Neural progenitor cell (in vitro differentiated cells): Measurements from ENCODE around the gene DCAF8.

Experiments
- CTCF ChIP-seq: fragments of 200-600 bp; sonication (generic); IDR thresholded peaks from 2 replicates; pipeline ENCODE4 v1.5.1; 2017; ENCODE audit warnings: antibody characterized with exemption, mild to moderate bottlenecking
- EZH2 ChIP-seq: fragments of 200-600 bp; sonication (generic); IDR thresholded peaks from 2 replicates; pipeline ENCODE4 v1.6.1; 2017; ENCODE audit warnings: antibody characterized with exemption, mild to moderate bottlenecking, moderate library complexity
- EZH2phosphoT487 ChIP-seq: fragments of 200-600 bp; sonication (generic); IDR thresholded peaks from 2 replicates; pipeline ENCODE4 v1.6.1; 2017; ENCODE audit warnings: antibody characterized with exemption

GRCh38 chr1:160186246-160186645, 76.1 kb downstream of the DCAF8 start:
- no peak for TF ChIP-seq CTCF
- TF ChIP-seq EZH2 = no peak
- no peak for TF ChIP-seq EZH2phosphoT487
